C4-2B (cell line): ENCODE measurements around the gene GCK.

ENCODE experiments used
- ZFX ChIP-seq: fragments of 450-650 bp; IDR thresholded peaks from 2 replicates; pipeline ENCODE4 v1.6.1; 2017
- TF ChIP-seq, protein P1 (sequence below): fragments of 450-650 bp; conservative IDR thresholded peaks from 2 replicates; pipeline ENCODE4 v1.5.1; 2017; ENCODE audit warnings: mild to moderate bottlenecking

DNA sequence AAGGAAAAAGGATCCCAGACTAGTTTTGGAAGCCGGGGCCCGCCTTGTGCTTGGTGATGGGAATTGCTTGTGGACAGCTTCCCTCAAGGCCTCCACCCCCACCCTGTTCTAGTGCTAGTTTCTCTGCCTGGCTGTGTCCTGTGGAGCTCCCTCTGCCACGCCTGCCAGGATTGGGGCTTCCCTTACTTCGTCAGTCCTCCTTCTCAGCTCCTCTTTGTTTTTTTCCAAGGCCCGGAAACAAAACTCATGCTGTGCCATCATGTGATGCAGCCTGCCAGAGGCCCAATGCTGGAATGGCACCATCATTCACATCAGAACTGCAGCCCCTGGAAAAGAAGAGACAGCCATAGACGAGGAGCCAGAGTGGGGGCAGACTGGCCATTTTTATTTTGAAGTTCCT is 22.8 kb upstream of the GCK start:
- TF ChIP-seq, protein P1, sequence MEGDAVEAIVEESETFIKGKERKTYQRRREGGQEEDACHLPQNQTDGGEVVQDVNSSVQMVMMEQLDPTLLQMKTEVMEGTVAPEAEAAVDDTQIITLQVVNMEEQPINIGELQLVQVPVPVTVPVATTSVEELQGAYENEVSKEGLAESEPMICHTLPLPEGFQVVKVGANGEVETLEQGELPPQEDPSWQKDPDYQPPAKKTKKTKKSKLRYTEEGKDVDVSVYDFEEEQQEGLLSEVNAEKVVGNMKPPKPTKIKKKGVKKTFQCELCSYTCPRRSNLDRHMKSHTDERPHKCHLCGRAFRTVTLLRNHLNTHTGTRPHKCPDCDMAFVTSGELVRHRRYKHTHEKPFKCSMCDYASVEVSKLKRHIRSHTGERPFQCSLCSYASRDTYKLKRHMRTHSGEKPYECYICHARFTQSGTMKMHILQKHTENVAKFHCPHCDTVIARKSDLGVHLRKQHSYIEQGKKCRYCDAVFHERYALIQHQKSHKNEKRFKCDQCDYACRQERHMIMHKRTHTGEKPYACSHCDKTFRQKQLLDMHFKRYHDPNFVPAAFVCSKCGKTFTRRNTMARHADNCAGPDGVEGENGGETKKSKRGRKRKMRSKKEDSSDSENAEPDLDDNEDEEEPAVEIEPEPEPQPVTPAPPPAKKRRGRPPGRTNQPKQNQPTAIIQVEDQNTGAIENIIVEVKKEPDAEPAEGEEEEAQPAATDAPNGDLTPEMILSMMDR, result no peak
- TF ChIP-seq ZFX, result no peak
